ENCODE results near the gene FRY.

The FRY gene

GRCh38 chr13:32320528-32320927 lies 289.0 kb downstream of the FRY start:
- no peak for ATAC-seq
- TF ChIP-seq ZNF565 (CRISPR knock-in tag; conservative IDR thresholded peaks at IDR 0.05; ENCODE audit: low read depth), result no peak
- no peak for TF ChIP-seq GLIS3 (CRISPR knock-in tag; IDR thresholded peaks at IDR 0.05)
- no peak for TF ChIP-seq ESRRG (CRISPR knock-in tag; IDR thresholded peaks at IDR 0.05)
- no peak for TF ChIP-seq ZC3H10 (CRISPR knock-in tag; IDR thresholded peaks at IDR 0.05)
- TF ChIP-seq OSR1 (CRISPR knock-in tag; IDR thresholded peaks at IDR 0.05), result no peak
- TF ChIP-seq ZFP30 (CRISPR knock-in tag; IDR thresholded peaks at IDR 0.05), result no peak
- no peak for TF ChIP-seq CREB5 (CRISPR knock-in tag; IDR thresholded peaks at IDR 0.05; ENCODE audit: low read depth)
- TF ChIP-seq ZFP3 (CRISPR knock-in tag; IDR thresholded peaks at IDR 0.05), result no peak
- no peak for TF ChIP-seq ISL1 (CRISPR knock-in tag; IDR thresholded peaks at IDR 0.05)
- TF ChIP-seq TOX (CRISPR knock-in tag; IDR thresholded peaks at IDR 0.05; ENCODE audit: borderline replicate concordance), result no peak
- TF ChIP-seq RARB (CRISPR knock-in tag; IDR thresholded peaks at IDR 0.05), result no peak
- no peak for TF ChIP-seq TSHZ2 (CRISPR knock-in tag; IDR thresholded peaks at IDR 0.05)
- TF ChIP-seq CSRNP3 (CRISPR knock-in tag; IDR thresholded peaks at IDR 0.05), result no peak
- no peak for TF ChIP-seq CSDC2 (CRISPR knock-in tag; IDR thresholded peaks at IDR 0.05)
- TF ChIP-seq TCF4 (CRISPR knock-in tag; IDR thresholded peaks at IDR 0.05; ENCODE audit: borderline replicate concordance), result no peak
- no peak for TF ChIP-seq ZNF8 (CRISPR knock-in tag; IDR thresholded peaks at IDR 0.05)

- ATAC-seq, result peak; percentile 98
- TF ChIP-seq TSHZ2 (CRISPR knock-in tag; IDR thresholded peaks at IDR 0.05) (no peak), ISL1 (CRISPR knock-in tag; IDR thresholded peaks at IDR 0.05) (peak; percentile 13; the same call in 1 of the 2 replicates)
Observed at GRCh38 chr13:32323912-32324311, 292.3 kb downstream of the FRY start.

- TF ChIP-seq ZFP30 (CRISPR knock-in tag; IDR thresholded peaks at IDR 0.05), result no peak
- no peak for ATAC-seq
Observed at GRCh38 chr13:32330441-32330840, 298.9 kb downstream of the FRY start.

GRCh38 chr13:32334671-32335070 lies 303.1 kb downstream of the FRY start:
- no peak for TF ChIP-seq ZFP3 (CRISPR knock-in tag; IDR thresholded peaks at IDR 0.05)
- no peak for TF ChIP-seq ZNF565 (CRISPR knock-in tag; conservative IDR thresholded peaks at IDR 0.05; ENCODE audit: low read depth)
- no peak for TF ChIP-seq ZNF70 (CRISPR knock-in tag; IDR thresholded peaks at IDR 0.05)
- TF ChIP-seq CSRNP3 (CRISPR knock-in tag; IDR thresholded peaks at IDR 0.05), result no peak
- no peak for TF ChIP-seq OSR1 (CRISPR knock-in tag; IDR thresholded peaks at IDR 0.05)
- TF ChIP-seq SNAI2 (CRISPR knock-in tag; IDR thresholded peaks at IDR 0.05), result no peak
- TF ChIP-seq CSDC2 (CRISPR knock-in tag; IDR thresholded peaks at IDR 0.05), result no peak
- TF ChIP-seq CREB5 (CRISPR knock-in tag; IDR thresholded peaks at IDR 0.05; ENCODE audit: low read depth), result no peak
- no peak for TF ChIP-seq ARNTL (CRISPR knock-in tag; IDR thresholded peaks at IDR 0.05; ENCODE audit: borderline replicate concordance, low read depth)
- no peak for TF ChIP-seq GLIS3 (CRISPR knock-in tag; IDR thresholded peaks at IDR 0.05)
- no peak for TF ChIP-seq ESRRG (CRISPR knock-in tag; IDR thresholded peaks at IDR 0.05)
- no peak for ATAC-seq

Measured in SK-N-SH treated with all-trans-retinoic acid at 6 μM for 48 hours (cell line).